GM19023 (cell line): ENCODE measurements around the gene SLC36A1.
"Not testable (repeated sequence)": the region's sequence is repeated elsewhere in the genome, so short reads cannot be mapped to it uniquely, and the experiment has no call there.

Experiments
- ATAC-seq: cut with Tn5 transposase; IDR thresholded peaks from one replicate; pipeline ENCODE4 v1.9.1; 2021; ENCODE audit warnings: mild to moderate bottlenecking, moderate library complexity; ENCODE audit not compliant: unreplicated experiment

The SLC36A1 gene

GRCh38 chr5:151447174-151448037 is at the start of gene SLC36A1:
Gene SLC36A1 (plus strand): TSS chr5:151447603. CDS start chr5:151458793, 11,190 bp downstream.
- peak; percentile 73 for ATAC-seq

DNA sequence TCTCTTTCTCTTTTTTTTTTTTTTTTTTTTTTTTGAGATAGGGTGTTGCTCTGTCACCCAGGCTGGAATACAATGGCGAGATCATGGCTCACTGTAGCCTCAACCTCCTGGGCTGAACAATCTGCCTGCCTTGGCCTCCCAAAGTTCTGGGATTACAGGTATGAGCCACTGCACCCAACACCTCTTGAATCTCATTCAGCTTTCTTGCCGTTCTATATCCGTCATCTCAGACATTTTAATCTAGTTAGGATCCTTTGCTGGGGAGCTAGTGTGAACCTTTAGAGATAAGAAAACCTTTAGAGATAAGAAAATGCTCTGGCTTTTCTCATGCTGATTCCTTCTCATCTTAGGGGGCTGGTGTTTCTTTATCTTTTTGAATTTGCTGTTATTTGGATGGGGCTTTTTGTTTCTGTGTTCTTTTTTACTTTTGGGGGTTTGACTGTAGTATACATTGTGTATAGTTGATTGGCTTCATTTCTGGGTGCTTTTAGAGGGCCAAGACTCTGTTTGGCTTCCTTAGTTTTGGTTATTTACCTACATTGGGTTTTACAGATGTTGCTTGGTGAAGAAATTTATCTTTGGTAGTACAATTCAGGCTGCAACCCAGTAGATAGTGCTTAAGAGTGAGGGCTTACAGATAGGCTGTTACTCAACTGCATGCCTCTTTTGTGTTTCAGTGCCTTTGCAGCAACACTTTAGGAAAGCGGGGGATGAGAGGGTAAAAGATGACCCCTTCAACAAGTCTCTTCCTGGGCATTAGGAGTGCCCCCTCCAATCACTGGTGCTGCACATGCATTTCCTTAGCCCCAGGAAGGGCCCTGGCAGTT is 41.9 kb upstream of the SLC36A1 start:
- ATAC-seq = no peak

DNA sequence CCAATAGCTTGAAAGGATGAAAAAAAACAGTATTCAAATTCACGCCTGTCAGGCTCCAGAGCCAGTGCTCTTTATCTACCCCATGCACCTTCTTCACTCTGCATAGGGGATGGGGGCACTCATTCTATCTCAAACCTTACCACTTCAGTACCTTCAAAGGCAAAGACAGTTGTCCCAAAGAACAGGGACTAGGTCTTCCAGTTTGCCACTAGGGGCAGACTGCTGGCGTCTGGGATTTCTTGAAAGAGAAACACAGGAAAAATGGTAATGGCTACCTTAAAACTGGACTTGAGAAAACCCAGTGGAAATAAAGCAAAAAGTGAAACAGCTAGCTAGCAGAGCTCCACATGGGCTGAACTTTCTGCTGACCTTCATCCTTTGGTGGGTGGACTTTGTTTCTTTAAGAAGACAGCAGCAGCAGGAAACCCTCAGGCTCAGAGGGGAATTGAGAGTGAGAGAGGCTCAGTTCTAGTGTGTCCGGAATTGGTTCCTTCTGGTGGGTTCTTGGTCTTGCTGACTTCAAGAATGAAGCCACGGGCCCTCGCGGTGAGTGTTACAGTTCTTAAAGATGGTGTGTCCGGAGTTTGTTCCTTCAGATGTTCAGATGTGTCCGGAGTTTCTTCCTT is 41.0 kb upstream of the SLC36A1 start:
- no peak for ATAC-seq

DNA sequence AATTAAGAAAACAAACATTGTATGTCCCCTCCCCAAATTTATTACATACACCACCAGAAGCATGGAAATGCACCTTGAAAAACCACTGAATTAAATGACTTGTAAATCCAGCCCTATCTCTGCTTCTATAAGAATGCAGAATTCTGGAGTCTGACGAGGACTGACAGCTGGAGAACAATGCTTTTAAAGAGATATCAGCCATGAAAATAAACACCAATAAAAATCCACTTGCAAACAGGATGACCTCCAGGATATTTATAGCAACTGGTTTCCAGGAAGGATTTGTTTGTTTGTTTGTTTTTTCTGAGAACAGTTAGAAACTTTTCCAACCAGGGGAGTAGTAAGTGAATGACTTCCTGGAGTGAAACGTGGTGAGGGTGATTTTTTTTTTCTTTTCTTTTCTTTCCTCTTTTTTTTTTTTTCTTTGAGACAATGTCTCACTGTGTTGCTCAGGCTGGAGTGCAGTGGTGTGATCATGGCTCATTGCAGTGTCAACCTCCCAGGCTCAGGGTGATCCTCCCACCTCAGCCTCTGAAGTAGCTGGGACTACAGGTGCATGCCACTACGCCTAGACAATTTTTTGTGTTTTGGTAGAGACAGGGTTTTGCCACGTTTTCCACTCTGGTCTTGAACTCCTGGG is 38.7 kb upstream of the SLC36A1 start:
- no peak for ATAC-seq

DNA sequence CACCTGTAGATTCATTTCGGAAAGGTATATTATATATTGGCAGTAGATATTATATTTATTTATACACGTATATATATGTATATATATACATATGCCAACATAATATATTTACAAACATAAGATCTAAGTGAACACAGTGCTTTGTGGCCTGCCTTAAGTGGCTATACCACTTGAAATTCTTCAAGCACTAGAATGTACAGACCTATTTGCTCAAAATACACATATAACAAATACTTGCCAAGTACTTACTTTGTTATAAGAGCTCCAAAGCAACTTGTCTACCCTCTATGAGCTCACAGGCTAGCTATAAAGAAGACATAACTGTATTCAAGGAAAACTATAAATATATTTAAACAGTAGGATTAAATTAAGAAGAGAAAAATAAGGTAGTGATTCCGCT is 33.6 kb upstream of the SLC36A1 start:
- ATAC-seq = no peak

GRCh38 chr5:151414536-151414935 is 32.9 kb upstream of the SLC36A1 start:
- ATAC-seq = no peak

GRCh38 chr5:151417712-151418111 is 29.7 kb upstream of the SLC36A1 start:
- ATAC-seq = no peak

DNA sequence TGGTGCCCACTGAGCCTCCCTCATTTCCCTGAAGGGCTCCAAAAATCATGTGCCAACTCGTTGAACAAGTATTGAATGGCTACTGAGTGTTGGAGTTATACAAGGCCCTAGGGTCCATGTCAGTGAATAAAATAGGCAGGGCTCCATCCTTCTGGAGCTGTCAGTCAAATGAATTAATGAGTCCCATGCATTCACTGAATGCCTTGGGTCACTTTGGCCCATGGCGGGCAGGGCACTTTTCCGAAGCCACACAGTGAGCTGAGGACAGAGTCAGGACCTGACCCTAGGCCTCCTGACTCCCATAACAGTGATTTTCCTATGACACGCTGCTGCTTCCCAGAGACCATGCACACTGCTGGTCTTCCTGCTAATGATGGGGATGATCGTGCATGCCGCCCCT is 27.3 kb upstream of the SLC36A1 start:
- no peak for ATAC-seq

- ATAC-seq = no peak
These were observed 22.4 kb upstream of the SLC36A1 start for GRCh38 chr5:151424892-151425523.

DNA sequence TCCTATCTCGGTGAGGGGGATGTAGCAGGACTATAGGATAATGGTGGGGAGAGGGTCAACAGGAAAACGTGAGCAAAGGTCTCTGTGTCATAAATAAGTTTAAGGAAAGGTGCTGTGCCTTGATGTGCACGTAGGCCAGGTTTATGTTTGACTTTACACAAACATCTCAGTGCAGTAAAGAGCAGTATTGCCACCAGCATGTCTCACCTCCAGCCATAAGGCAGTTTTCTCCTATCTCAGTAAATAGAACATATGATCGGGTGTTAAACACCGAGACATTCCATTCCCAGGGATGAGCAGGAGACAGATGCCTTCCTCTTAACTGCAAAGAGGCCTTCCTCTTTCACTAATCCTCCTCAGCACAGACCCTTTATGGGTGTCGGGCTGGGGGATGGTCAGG is 21.1 kb upstream of the SLC36A1 start:
- ATAC-seq = not testable (repeated sequence)

DNA sequence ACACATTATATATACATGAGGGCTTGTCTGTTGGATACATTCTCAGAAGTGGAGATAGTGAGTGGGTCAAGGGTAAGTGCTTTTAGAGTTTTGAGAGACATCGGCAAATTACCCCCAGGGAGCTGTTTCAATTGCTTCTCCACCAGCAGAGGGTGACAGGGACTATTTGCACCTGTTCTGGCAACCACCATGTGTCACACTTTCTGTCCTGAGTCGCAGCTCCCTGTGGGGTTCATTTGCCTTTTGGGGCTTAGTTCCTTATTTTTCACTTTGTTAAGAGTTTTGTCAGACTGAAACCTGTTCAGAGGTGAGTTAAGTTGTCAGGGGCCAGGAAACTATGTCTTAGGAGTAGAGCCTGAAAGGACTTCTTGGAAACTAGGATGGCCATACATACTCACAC is 20.1 kb upstream of the SLC36A1 start:
- peak; percentile 96 for ATAC-seq

DNA sequence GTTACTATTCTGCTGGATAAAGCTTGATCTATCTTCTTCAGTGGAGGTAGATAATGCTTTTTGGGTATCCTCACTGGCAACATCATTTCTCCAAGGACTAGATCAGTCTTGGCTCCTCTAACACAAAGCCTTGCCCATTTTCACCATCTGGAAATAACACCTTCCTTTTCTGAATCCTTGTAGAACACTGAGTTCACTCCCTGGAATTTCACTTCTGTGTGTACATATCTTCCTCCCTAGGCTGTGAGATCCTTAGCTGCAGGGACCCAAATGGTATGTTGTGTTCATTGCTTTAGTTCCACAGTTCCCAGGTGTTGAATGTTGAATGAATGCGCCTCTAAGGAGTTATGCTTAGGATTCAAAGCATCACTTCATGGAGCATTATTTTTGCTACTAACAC is 16.7 kb upstream of the SLC36A1 start:
- ATAC-seq = no peak

DNA sequence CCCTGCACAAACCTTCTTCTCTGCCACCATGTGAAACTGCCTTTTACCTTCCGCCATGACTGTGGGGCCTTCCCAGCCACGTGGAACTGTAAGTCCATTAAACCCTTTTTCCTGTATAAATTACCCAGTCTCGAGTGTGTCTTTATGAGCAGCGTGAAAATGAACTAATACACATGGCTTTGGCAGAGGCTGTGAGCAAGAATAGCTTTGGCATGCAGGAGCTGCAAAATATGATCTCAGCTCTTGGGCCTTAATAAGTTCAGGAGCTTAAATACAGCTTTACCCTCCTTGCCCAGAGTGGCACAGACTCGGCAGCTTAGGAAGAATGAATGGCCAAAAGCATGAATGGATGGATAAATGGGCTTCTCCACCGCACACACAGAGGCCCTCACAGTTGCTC is 15.7 kb upstream of the SLC36A1 start:
- no peak for ATAC-seq

DNA sequence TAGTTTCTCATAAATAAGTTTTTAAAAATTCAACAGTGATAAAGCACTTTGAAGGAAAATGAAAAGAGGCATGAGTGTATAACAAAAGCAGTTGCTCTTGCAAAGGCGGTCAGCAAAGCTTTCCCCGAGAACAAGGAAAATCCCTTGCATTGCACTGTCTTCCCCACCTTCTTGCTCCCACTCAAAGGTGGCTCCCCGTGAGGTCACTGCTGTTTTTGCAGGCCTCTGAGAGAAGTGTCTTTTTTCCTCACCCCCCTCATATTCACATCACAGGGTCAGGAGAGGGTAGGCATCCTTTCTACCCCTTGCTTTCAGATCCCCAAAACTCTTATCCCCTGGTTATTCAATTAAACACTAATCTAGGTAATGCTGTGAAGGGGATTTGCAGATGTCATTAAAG is 15.2 kb upstream of the SLC36A1 start:
- ATAC-seq = no peak

DNA sequence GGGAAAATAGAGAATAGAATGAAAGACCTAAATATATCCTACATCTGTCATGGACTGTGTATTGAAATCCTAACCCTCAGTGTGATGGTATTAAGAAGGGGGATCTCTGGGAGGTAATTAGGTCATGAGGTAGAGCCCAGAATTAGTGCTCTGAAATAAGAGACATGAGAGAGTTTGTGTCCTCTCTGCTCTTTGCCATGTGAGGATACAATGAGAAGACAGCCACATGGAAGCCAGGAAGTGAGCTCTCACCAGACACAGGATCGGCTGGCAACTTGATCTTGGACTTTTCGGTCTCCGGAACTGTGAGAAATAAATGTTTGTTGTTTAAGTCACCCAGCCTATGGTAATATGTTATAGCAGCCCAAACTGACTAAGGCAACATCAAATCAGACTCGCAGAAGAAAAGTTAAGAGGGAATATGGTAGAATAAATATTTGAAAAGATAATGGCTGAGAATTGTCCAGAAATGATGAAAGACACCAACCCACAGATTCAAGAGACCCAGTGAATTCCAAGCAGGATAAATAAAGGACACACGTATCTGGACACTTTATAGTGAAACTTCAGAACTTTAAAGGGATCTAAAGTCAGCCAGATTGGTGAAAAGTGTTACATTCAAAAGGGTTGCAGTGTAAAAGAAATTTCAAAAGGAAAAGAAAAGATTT is 12.7 kb upstream of the SLC36A1 start:
- no peak for ATAC-seq

GRCh38 chr5:151448038-151448985 is 909 bp downstream of the SLC36A1 start:
- peak; percentile 3 for ATAC-seq

GRCh38 chr5:151449297-151449696 is 1.9 kb downstream of the SLC36A1 start:
- ATAC-seq = no peak

DNA sequence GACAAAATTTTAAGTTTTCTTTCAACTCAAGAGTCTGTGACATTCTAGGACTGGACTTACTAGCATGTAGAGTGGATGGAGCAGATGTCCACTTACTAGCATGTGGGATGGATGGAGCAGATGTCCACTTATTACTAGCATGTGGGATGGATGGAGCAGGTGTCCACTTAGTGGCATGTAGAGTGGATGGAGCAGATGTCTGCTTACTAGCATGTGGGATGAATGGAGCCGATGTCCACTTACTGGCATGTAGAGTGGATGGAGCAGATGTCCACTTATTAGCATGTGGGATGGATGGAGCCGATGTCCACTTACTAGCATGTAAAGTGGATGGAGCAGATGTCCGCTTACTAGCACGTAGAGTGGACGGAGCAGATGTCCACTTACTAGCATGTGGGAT is 2.4 kb downstream of the SLC36A1 start:
- no peak for ATAC-seq

DNA sequence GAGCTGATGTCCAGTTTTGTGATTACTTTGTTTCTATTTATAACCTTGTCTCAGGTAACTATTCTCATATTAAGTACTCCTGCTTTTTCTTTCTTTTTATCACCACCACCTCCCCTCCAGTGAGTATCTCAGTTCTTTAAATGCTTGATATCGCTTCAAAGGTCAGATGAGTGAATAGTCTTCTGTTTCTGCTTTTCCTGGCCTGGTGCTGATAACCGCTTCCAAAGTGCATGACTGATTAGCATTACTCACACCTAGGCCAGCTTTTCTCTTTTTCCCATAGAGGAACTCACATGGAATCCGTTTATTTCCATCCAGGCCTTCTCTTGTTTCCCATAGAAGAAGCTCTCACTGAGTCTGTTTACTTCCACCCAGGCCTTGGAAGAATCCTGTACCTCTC is 3.2 kb downstream of the SLC36A1 start:
- ATAC-seq = no peak
